ENCODE data around the gene UPP1.

- no peak for TF ChIP-seq CTCF (IDR thresholded peaks at IDR 0.05)
- no peak for TF ChIP-seq POLR2A (IDR thresholded peaks at IDR 0.05)
Observed at GRCh38 chr7:48110868-48111267, 21.8 kb downstream of the UPP1 start.

All from Peyer's patch (tissue), 4 donors.